WTC11 (cell line): ENCODE measurements around the gene OSBPL9. TPM values are rescaled to one million over a fixed set of nuclear protein-coding genes. Genes with fewer than 3 reads are reported as not detected.

ENCODE experiments used
- ATAC-seq: fragments of 200-7000 bp; cut with Tn5 transposase; 2 replicates; pipeline ENCODE4 v1.10.0; 2021; ENCODE audit warnings: mild to moderate bottlenecking, moderate library complexity
- CTCF ChIA-PET: fragments of 300-600 bp; sonication (Branson Sonifier 250); formaldehyde crosslinking; loops from one replicate; lab custom pipeline; 2021; ENCODE audit warnings: antibody characterized with exemption; lab: Charles Lee
- POLR2A ChIA-PET: fragments of 350-600 bp; sonication (Branson Sonifier 250); formaldehyde crosslinking; loops from one replicate; lab custom pipeline; 2021; ENCODE audit warnings: antibody characterized with exemption; lab: Charles Lee
- DNase-seq: peaks from one replicate; pipeline ENCODE4 v3.0.0; 2021; ENCODE audit warnings: low spot score
- H3K27ac Mint-ChIP-seq: 2 replicates; pipeline ENCODE4 v1.8.0; 2021; ENCODE audit warnings: mixed read lengths
- H3K27me3 Mint-ChIP-seq: 2 replicates; pipeline ENCODE4 v1.8.0; 2021; ENCODE audit warnings: low read depth, mild to moderate bottlenecking, moderate library complexity, mixed read lengths
- H3K36me3 Mint-ChIP-seq: 2 replicates; pipeline ENCODE4 v1.8.0; 2021; ENCODE audit warnings: mixed read lengths
- H3K4me1 Mint-ChIP-seq: 2 replicates; pipeline ENCODE4 v1.8.0; 2022; ENCODE audit warnings: mixed read lengths
- H3K4me3 Mint-ChIP-seq: 2 replicates; pipeline ENCODE4 v1.8.0; 2021; ENCODE audit warnings: mild to moderate bottlenecking, moderate library complexity, mixed read lengths
- H3K9me3 Mint-ChIP-seq: 2 replicates; pipeline ENCODE4 v1.8.0; 2021; ENCODE audit warnings: mixed read lengths
- ARID4B ChIP-seq: sonication (generic); formaldehyde crosslinking; IDR thresholded peaks from 2 replicates; pipeline ENCODE4 v1.8.0; 2023; ENCODE audit warnings: missing genetic modification reagents, mild to moderate bottlenecking, borderline replicate concordance
- GTF2I ChIP-seq: fragments of 250-450 bp; sonication (Bioruptor Pico); conservative IDR thresholded peaks from 2 replicates; pipeline ENCODE4 v1.4.0; 2021; ENCODE audit warnings: mild to moderate bottlenecking
- IRF1 ChIP-seq: sonication (generic); formaldehyde crosslinking; IDR thresholded peaks from 2 replicates; pipeline ENCODE4 v1.8.0; 2023; ENCODE audit warnings: missing genetic modification reagents
- JAZF1 ChIP-seq: fragments of 250-450 bp; sonication (Bioruptor Pico); IDR thresholded peaks from 2 replicates; pipeline ENCODE4 v1.9.0; 2021; ENCODE audit warnings: moderate library complexity, mild to moderate bottlenecking, inconsistent platforms
- JUN ChIP-seq: sonication (generic); formaldehyde crosslinking; IDR thresholded peaks from 2 replicates; pipeline ENCODE4 v1.8.0; 2023; ENCODE audit warnings: mild to moderate bottlenecking, missing genetic modification reagents
- KAT7 ChIP-seq: sonication (generic); formaldehyde crosslinking; IDR thresholded peaks from 2 replicates; pipeline ENCODE4 v1.8.1; 2023; ENCODE audit warnings: missing genetic modification reagents, mild to moderate bottlenecking, borderline replicate concordance
- MYBL2 ChIP-seq: sonication (generic); formaldehyde crosslinking; IDR thresholded peaks from 2 replicates; pipeline ENCODE4 v1.8.1; 2023; ENCODE audit warnings: mild to moderate bottlenecking, moderate library complexity, missing genetic modification reagents
- SMAD3 ChIP-seq: sonication (generic); formaldehyde crosslinking; IDR thresholded peaks from 2 replicates; pipeline ENCODE4 v1.8.0; 2022; ENCODE audit warnings: missing genetic modification reagents, mild to moderate bottlenecking, borderline replicate concordance
- SOX15 ChIP-seq: fragments of 250-450 bp; sonication (Bioruptor Pico); IDR thresholded peaks from 2 replicates; pipeline ENCODE4 v1.9.0; 2021; ENCODE audit warnings: mild to moderate bottlenecking
- TEAD4 ChIP-seq: sonication (generic); formaldehyde crosslinking; IDR thresholded peaks from 2 replicates; pipeline ENCODE4 v1.8.0; 2022; ENCODE audit warnings: mild to moderate bottlenecking, missing genetic modification reagents
- total RNA-seq: library from RNA; stranded (reverse); gene quantifications from 3 replicates; pipeline ENCODE4 v1.2.3, GENCODE V29; 2021
- TF ChIP-seq, protein P1 (sequence below): sonication (generic); formaldehyde crosslinking; IDR thresholded peaks from 2 replicates; pipeline ENCODE4 v1.8.1; 2023; ENCODE audit warnings: mild to moderate bottlenecking, missing genetic modification reagents, borderline replicate concordance
- TF ChIP-seq, protein P2 (sequence below): sonication (generic); formaldehyde crosslinking; IDR thresholded peaks from 2 replicates; pipeline ENCODE4 v1.8.1; 2022; ENCODE audit warnings: low read depth, mild to moderate bottlenecking, moderate library complexity, missing genetic modification reagents, borderline replicate concordance
- TF ChIP-seq, protein P3 (sequence below): sonication (generic); formaldehyde crosslinking; IDR thresholded peaks from 2 replicates; pipeline ENCODE4 v1.8.0; 2022; ENCODE audit warnings: mild to moderate bottlenecking, missing genetic modification reagents
- TF ChIP-seq, protein P4 (sequence below): sonication (generic); formaldehyde crosslinking; conservative IDR thresholded peaks from 2 replicates; pipeline ENCODE4 v1.8.1; 2022; ENCODE audit warnings: mild to moderate bottlenecking, missing genetic modification reagents
- TF ChIP-seq, protein P5 (sequence below): sonication (generic); formaldehyde crosslinking; IDR thresholded peaks from 2 replicates; pipeline ENCODE4 v1.8.1; 2022; ENCODE audit warnings: mild to moderate bottlenecking, moderate library complexity, missing genetic modification reagents
- TF ChIP-seq, protein P6 (sequence below): sonication (generic); formaldehyde crosslinking; IDR thresholded peaks from 2 replicates; pipeline ENCODE4 v1.8.1; 2023; ENCODE audit warnings: mild to moderate bottlenecking, missing genetic modification reagents

The OSBPL9 gene
- total RNA-seq, 1 experiment from 2014 or later: 55.6 TPM

- TF ChIP-seq, protein P1, sequence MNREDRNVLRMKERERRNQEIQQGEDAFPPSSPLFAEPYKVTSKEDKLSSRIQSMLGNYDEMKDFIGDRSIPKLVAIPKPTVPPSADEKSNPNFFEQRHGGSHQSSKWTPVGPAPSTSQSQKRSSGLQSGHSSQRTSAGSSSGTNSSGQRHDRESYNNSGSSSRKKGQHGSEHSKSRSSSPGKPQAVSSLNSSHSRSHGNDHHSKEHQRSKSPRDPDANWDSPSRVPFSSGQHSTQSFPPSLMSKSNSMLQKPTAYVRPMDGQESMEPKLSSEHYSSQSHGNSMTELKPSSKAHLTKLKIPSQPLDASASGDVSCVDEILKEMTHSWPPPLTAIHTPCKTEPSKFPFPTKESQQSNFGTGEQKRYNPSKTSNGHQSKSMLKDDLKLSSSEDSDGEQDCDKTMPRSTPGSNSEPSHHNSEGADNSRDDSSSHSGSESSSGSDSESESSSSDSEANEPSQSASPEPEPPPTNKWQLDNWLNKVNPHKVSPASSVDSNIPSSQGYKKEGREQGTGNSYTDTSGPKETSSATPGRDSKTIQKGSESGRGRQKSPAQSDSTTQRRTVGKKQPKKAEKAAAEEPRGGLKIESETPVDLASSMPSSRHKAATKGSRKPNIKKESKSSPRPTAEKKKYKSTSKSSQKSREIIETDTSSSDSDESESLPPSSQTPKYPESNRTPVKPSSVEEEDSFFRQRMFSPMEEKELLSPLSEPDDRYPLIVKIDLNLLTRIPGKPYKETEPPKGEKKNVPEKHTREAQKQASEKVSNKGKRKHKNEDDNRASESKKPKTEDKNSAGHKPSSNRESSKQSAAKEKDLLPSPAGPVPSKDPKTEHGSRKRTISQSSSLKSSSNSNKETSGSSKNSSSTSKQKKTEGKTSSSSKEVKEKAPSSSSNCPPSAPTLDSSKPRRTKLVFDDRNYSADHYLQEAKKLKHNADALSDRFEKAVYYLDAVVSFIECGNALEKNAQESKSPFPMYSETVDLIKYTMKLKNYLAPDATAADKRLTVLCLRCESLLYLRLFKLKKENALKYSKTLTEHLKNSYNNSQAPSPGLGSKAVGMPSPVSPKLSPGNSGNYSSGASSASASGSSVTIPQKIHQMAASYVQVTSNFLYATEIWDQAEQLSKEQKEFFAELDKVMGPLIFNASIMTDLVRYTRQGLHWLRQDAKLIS (CRISPR knock-in tag): no peak
- TF ChIP-seq GTF2I (CRISPR knock-in tag): no peak
- no peak for TF ChIP-seq TEAD4 (CRISPR knock-in tag)
- TF ChIP-seq JAZF1 (CRISPR knock-in tag): no peak
- TF ChIP-seq, protein P2, sequence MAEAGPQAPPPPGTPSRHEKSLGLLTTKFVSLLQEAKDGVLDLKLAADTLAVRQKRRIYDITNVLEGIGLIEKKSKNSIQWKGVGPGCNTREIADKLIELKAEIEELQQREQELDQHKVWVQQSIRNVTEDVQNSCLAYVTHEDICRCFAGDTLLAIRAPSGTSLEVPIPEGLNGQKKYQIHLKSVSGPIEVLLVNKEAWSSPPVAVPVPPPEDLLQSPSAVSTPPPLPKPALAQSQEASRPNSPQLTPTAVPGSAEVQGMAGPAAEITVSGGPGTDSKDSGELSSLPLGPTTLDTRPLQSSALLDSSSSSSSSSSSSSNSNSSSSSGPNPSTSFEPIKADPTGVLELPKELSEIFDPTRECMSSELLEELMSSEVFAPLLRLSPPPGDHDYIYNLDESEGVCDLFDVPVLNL (CRISPR knock-in tag): no peak
- TF ChIP-seq, protein P3, sequence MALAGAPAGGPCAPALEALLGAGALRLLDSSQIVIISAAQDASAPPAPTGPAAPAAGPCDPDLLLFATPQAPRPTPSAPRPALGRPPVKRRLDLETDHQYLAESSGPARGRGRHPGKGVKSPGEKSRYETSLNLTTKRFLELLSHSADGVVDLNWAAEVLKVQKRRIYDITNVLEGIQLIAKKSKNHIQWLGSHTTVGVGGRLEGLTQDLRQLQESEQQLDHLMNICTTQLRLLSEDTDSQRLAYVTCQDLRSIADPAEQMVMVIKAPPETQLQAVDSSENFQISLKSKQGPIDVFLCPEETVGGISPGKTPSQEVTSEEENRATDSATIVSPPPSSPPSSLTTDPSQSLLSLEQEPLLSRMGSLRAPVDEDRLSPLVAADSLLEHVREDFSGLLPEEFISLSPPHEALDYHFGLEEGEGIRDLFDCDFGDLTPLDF: no peak
- TF ChIP-seq, protein P4, sequence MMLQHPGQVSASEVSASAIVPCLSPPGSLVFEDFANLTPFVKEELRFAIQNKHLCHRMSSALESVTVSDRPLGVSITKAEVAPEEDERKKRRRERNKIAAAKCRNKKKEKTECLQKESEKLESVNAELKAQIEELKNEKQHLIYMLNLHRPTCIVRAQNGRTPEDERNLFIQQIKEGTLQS (CRISPR knock-in tag): no peak
- no peak for TF ChIP-seq IRF1
- TF ChIP-seq, protein P5, sequence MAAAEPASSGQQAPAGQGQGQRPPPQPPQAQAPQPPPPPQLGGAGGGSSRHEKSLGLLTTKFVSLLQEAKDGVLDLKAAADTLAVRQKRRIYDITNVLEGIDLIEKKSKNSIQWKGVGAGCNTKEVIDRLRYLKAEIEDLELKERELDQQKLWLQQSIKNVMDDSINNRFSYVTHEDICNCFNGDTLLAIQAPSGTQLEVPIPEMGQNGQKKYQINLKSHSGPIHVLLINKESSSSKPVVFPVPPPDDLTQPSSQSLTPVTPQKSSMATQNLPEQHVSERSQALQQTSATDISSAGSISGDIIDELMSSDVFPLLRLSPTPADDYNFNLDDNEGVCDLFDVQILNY (CRISPR knock-in tag): no peak
- no peak for TF ChIP-seq SMAD3
- no peak for TF ChIP-seq KAT7 (CRISPR knock-in tag)
- no peak for TF ChIP-seq JUN (CRISPR knock-in tag)
- TF ChIP-seq MYBL2 (CRISPR knock-in tag): no peak
- TF ChIP-seq, protein P6, sequence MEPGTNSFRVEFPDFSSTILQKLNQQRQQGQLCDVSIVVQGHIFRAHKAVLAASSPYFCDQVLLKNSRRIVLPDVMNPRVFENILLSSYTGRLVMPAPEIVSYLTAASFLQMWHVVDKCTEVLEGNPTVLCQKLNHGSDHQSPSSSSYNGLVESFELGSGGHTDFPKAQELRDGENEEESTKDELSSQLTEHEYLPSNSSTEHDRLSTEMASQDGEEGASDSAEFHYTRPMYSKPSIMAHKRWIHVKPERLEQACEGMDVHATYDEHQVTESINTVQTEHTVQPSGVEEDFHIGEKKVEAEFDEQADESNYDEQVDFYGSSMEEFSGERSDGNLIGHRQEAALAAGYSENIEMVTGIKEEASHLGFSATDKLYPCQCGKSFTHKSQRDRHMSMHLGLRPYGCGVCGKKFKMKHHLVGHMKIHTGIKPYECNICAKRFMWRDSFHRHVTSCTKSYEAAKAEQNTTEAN: no peak
- no peak for TF ChIP-seq SOX15 (CRISPR knock-in tag)
- TF ChIP-seq ARID4B (CRISPR knock-in tag): no peak
These were observed 121.8 kb downstream of the OSBPL9 start for GRCh38 chr1:51738681-51739080.

More at GRCh38 chr1:51738681-51739080, 121.8 kb downstream of the OSBPL9 start:
- ChIA-PET CTCF (no interaction called here), POLR2A (no interaction called here)
- Mint-ChIP-seq H3K4me3 (no peak overlapping the region), H3K9me3 (no peaks in the 10 kb centered on the region), H3K27ac (no peak overlapping the region), H3K27me3 (no peaks in the 10 kb centered on the region), H3K4me1 (peaks cover 20% of the 10 kb centered on the region), H3K36me3 (no peaks in the 10 kb centered on the region)
- no peak for DNase-seq
- no peak for ATAC-seq
